GM23338 (cell line): ENCODE measurements around the gene GPR108. TPM values are rescaled to one million over a fixed set of nuclear protein-coding genes. Genes with fewer than 3 reads are reported as not detected.

Source experiments
- ATAC-seq: fragments of 200-7000 bp; cut with Tn5 transposase; 3 replicates; pipeline ENCODE4 v1.9.1; 2020
- DNase-seq: peaks from one replicate; pipeline ENCODE4 v3.0.0-alpha.2; 2015; ENCODE audit warnings: low spot score
- H2AFZ ChIP-seq: fragments of 200-600 bp; sonication (generic); 2 replicates; pipeline ENCODE4 v1.8.0; 2016; ENCODE audit warnings: antibody characterized with exemption, mild to moderate bottlenecking, moderate library complexity
- H3F3A ChIP-seq: fragments of 200-600 bp; sonication (generic); replicated peaks from 2 replicates; pipeline ENCODE4 v1.8.0; 2017; ENCODE audit warnings: antibody characterized with exemption, mixed run types, low read depth
- H3K27ac ChIP-seq: fragments of 200-600 bp; sonication (generic); 2 replicates; pipeline ENCODE4 v1.6.1; 2016; ENCODE audit warnings: low read depth
- H3K27me3 ChIP-seq: fragments of 200-600 bp; sonication (generic); 2 replicates; pipeline ENCODE4 v1.8.0; 2016; ENCODE audit warnings: mild to moderate bottlenecking, mixed run types, moderate library complexity; ENCODE audit not compliant: insufficient read depth
- H3K36me3 ChIP-seq: fragments of 200-600 bp; sonication (generic); 2 replicates; pipeline ENCODE4 v1.8.0; 2016; ENCODE audit warnings: mild to moderate bottlenecking; ENCODE audit not compliant: insufficient read depth
- H3K4me1 ChIP-seq: fragments of 200-600 bp; sonication (generic); 2 replicates; pipeline ENCODE4 v1.8.0; 2016; ENCODE audit warnings: mild to moderate bottlenecking, moderate library complexity; ENCODE audit not compliant: insufficient read depth
- H3K4me2 ChIP-seq: fragments of 200-600 bp; sonication (generic); 2 replicates; pipeline ENCODE4 v1.7.1; 2017; ENCODE audit warnings: mixed run types
- H3K4me3 ChIP-seq: fragments of 200-600 bp; sonication (generic); 2 replicates; pipeline ENCODE4 v1.6.1; 2016; ENCODE audit warnings: mixed run types
- H3K79me2 ChIP-seq: fragments of 200-600 bp; sonication (generic); replicated peaks from 2 replicates; pipeline ENCODE4 v1.8.0; 2017; ENCODE audit warnings: mild to moderate bottlenecking; ENCODE audit not compliant: insufficient read depth
- H3K9me2 ChIP-seq: fragments of 200-600 bp; sonication (generic); 2 replicates; pipeline ENCODE4 v1.8.0; 2017; ENCODE audit not compliant: insufficient read depth
- H4K20me1 ChIP-seq: fragments of 200-600 bp; sonication (generic); replicated peaks from 2 replicates; pipeline ENCODE4 v1.8.0; 2017; ENCODE audit warnings: mild to moderate bottlenecking; ENCODE audit not compliant: insufficient read depth
- H3K27ac Mint-ChIP-seq: 2 replicates; pipeline ENCODE4 v1.8.0; 2020; ENCODE audit warnings: inconsistent platforms, mild to moderate bottlenecking, moderate library complexity, mixed read lengths
- H3K27me3 Mint-ChIP-seq: 3 replicates; pipeline ENCODE4 v1.8.0; 2022; ENCODE audit warnings: low read depth, mild to moderate bottlenecking, moderate library complexity, mixed read lengths, inconsistent platforms; ENCODE audit not compliant: insufficient read depth, poor library complexity
- H3K36me3 Mint-ChIP-seq: 3 replicates; pipeline ENCODE4 v1.8.0; 2021; ENCODE audit warnings: low read depth, mild to moderate bottlenecking, inconsistent platforms, moderate library complexity, mixed read lengths
- H3K4me1 Mint-ChIP-seq: 3 replicates; pipeline ENCODE4 v1.8.0; 2020; ENCODE audit warnings: mild to moderate bottlenecking, inconsistent platforms, mixed read lengths
- H3K4me3 Mint-ChIP-seq: 3 replicates; pipeline ENCODE4 v1.8.0; 2021; ENCODE audit warnings: moderate library complexity, mild to moderate bottlenecking, inconsistent platforms, mixed read lengths
- H3K9me3 Mint-ChIP-seq: 3 replicates; pipeline ENCODE4 v1.8.0; 2020; ENCODE audit warnings: moderate library complexity, mild to moderate bottlenecking, inconsistent platforms, mixed read lengths
- CREB1 ChIP-seq: fragments of 250-450 bp; sonication (Bioruptor Pico); IDR thresholded peaks from 2 replicates; pipeline ENCODE4 v1.5.0; 2020; ENCODE audit warnings: low read depth, mild to moderate bottlenecking, moderate library complexity
- EZH2 ChIP-seq: fragments of 200-600 bp; sonication (generic); IDR thresholded peaks from one replicate; pipeline ENCODE4 v1.8.0; 2017; ENCODE audit warnings: antibody characterized with exemption, mild to moderate bottlenecking, low read depth; ENCODE audit not compliant: unreplicated experiment
- EZH2phosphoT487 ChIP-seq: fragments of 200-600 bp; sonication (generic); IDR thresholded peaks from one replicate; pipeline ENCODE4 v1.8.1; 2018; ENCODE audit warnings: antibody characterized with exemption; ENCODE audit not compliant: unreplicated experiment
- JUNB ChIP-seq: IDR thresholded peaks from one replicate; pipeline ENCODE4 v1.6.1; 2016; ENCODE audit warnings: antibody characterized with exemption; ENCODE audit not compliant: unreplicated experiment
- NANOG ChIP-seq: IDR thresholded peaks from 2 replicates; pipeline ENCODE4 v1.6.1; 2016; ENCODE audit warnings: antibody characterized with exemption, borderline replicate concordance
- POLR2AphosphoS5 ChIP-seq: IDR thresholded peaks from 2 replicates; pipeline ENCODE4 v1.6.1; 2016; ENCODE audit warnings: antibody characterized with exemption, low read depth
- STAT1 ChIP-seq: IDR thresholded peaks from one replicate; pipeline ENCODE4 v1.6.1; 2016; ENCODE audit warnings: antibody characterized with exemption; ENCODE audit not compliant: unreplicated experiment
- ZNF114 ChIP-seq: fragments of 250-450 bp; sonication (Bioruptor Pico); IDR thresholded peaks from 2 replicates; pipeline ENCODE4 v1.5.0; 2020; ENCODE audit warnings: mild to moderate bottlenecking, moderate library complexity
- polyA plus RNA-seq: library from polyadenylated mRNA; unstranded; fragments of >200 nt; fragmentation: Nextera tagmentation; extraction: Ambion mirVana; gene quantifications from 2 replicates; pipeline ENCODE4 v1.2.1, GENCODE V29; 2016
- total RNA-seq: library from RNA; depleted of rRNA; stranded (reverse); fragments of >200 nt; shearing (Covaris generic); gene quantifications from 2 replicates; pipeline ENCODE4 v1.2.3, GENCODE V29; 2014
- TF ChIP-seq, protein P1 (sequence below): fragments of 250-450 bp; sonication (Bioruptor Pico); IDR thresholded peaks from 2 replicates; pipeline ENCODE4 v1.5.0; 2020; ENCODE audit warnings: mild to moderate bottlenecking, moderate library complexity
- TF ChIP-seq, protein P2 (sequence below): IDR thresholded peaks from 2 replicates; pipeline ENCODE4 v1.6.1; 2016; ENCODE audit warnings: antibody characterized with exemption
- TF ChIP-seq, protein P3 (sequence below): IDR thresholded peaks from one replicate; pipeline ENCODE4 v1.6.1; 2018; ENCODE audit warnings: antibody characterized with exemption; ENCODE audit not compliant: unreplicated experiment
- TF ChIP-seq, protein P4 (sequence below), 2 experiments: fragments of 200-600 bp in 1 of 2; sonication (generic) in 1 of 2; conservative IDR thresholded peaks; 2 replicates each; pipeline versions ENCODE4 v1.5.1 to v1.6.1; 2016 to 2017; ENCODE audit warnings: antibody characterized with exemption in 2 of 2, low read depth in 2 of 2, mild to moderate bottlenecking in 2 of 2, moderate library complexity in 1 of 2

GPR108 gene
- total and polyA plus RNA-seq, 2 experiments from 2014 or later, result 44.8 to 57.9 TPM

DNA sequence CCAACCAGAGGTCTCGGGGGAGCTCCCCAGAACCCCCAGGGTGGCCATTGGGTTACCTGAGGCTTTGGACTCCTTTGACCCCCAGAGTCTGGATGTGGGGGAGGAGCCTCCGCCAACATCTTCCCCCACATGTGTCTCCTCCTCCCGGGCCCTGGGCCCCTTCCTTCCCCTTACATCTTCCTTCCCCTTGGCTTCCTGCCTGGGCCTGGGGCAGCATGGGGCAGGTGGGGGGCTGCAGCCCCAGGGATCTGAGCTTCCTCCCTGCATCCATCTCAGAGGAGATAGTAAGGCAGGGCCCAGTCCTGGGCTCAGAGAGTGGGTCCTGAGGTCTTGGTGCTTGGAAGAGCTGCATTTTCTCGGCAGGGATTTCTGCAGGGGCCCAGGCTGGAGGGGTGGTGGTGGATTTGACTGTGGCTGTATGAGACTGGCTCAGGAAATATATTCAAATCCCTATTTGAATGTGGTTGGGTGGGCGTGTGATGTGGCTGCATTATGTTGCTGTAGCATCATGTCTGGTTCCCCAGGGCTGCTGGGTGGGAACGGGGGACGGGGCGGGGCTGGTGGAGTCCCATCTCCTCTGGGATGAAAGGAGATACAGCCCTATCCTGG lies 36.0 kb upstream of the GPR108 start:
- no peaks in the 10 kb centered on the region for H3K27me3 ChIP-seq
- H4K20me1 ChIP-seq, result no peaks in the 10 kb centered on the region
- H3K4me1 ChIP-seq, result peaks cover 10% of the 10 kb centered on the region; the same call in 1 of the 2 replicates
- no peaks in the 10 kb centered on the region for H3K79me2 ChIP-seq
- no peak overlapping the region for H3K27ac ChIP-seq
- H3K4me2 ChIP-seq, result peak overlapping the region; percentile 51; the same call in 1 of the 2 replicates
- H3K9me3 Mint-ChIP-seq, result peaks cover 66% of the 10 kb centered on the region
- H3K27ac Mint-ChIP-seq, result no peak overlapping the region
- peaks cover 15% of the 10 kb centered on the region for H3K27me3 Mint-ChIP-seq
- peak; percentile 46 for DNase-seq
- no peak; the same call in 2 of the 3 replicates for ATAC-seq
- H3K4me1 Mint-ChIP-seq, result 0 out of 3 replicates have a peak, but pooled peaks cover 2% of the 10 kb centered on the region
- TF ChIP-seq EZH2 (no peak), POLR2AphosphoS5 (no peak), NANOG (no peak), EZH2phosphoT487 (no peak), CREB1 (CRISPR knock-in tag) (no peak), JUNB (no peak), STAT1 (no peak), ZNF114 (CRISPR knock-in tag) (no peak)
- TF ChIP-seq, protein P1, sequence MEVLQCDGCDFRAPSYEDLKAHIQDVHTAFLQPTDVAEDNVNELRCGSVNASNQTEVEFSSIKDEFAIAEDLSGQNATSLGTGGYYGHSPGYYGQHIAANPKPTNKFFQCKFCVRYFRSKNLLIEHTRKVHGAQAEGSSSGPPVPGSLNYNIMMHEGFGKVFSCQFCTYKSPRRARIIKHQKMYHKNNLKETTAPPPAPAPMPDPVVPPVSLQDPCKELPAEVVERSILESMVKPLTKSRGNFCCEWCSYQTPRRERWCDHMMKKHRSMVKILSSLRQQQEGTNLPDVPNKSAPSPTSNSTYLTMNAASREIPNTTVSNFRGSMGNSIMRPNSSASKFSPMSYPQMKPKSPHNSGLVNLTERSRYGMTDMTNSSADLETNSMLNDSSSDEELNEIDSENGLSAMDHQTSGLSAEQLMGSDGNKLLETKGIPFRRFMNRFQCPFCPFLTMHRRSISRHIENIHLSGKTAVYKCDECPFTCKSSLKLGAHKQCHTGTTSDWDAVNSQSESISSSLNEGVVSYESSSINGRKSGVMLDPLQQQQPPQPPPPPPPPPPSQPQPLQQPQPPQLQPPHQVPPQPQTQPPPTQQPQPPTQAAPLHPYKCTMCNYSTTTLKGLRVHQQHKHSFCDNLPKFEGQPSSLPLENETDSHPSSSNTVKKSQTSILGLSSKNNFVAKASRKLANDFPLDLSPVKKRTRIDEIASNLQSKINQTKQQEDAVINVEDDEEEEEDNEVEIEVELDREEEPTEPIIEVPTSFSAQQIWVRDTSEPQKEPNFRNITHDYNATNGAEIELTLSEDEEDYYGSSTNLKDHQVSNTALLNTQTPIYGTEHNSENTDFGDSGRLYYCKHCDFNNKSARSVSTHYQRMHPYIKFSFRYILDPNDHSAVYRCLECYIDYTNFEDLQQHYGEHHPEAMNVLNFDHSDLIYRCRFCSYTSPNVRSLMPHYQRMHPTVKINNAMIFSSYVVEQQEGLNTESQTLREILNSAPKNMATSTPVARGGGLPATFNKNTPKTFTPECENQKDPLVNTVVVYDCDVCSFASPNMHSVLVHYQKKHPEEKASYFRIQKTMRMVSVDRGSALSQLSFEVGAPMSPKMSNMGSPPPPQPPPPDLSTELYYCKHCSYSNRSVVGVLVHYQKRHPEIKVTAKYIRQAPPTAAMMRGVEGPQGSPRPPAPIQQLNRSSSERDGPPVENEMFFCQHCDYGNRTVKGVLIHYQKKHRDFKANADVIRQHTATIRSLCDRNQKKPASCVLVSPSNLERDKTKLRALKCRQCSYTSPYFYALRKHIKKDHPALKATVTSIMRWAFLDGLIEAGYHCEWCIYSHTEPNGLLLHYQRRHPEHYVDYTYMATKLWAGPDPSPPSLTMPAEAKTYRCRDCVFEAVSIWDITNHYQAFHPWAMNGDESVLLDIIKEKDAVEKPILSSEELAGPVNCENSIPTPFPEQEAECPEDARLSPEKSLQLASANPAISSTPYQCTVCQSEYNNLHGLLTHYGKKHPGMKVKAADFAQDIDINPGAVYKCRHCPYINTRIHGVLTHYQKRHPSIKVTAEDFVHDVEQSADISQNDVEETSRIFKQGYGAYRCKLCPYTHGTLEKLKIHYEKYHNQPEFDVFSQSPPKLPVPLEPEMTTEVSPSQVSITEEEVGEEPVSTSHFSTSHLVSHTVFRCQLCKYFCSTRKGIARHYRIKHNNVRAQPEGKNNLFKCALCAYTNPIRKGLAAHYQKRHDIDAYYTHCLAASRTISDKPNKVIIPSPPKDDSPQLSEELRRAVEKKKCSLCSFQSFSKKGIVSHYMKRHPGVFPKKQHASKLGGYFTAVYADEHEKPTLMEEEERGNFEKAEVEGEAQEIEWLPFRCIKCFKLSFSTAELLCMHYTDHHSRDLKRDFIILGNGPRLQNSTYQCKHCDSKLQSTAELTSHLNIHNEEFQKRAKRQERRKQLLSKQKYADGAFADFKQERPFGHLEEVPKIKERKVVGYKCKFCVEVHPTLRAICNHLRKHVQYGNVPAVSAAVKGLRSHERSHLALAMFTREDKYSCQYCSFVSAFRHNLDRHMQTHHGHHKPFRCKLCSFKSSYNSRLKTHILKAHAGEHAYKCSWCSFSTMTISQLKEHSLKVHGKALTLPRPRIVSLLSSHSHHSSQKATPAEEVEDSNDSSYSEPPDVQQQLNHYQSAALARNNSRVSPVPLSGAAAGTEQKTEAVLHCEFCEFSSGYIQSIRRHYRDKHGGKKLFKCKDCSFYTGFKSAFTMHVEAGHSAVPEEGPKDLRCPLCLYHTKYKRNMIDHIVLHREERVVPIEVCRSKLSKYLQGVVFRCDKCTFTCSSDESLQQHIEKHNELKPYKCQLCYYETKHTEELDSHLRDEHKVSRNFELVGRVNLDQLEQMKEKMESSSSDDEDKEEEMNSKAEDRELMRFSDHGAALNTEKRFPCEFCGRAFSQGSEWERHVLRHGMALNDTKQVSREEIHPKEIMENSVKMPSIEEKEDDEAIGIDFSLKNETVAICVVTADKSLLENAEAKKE (CRISPR knock-in tag), result no peak
- TF ChIP-seq, protein P2, sequence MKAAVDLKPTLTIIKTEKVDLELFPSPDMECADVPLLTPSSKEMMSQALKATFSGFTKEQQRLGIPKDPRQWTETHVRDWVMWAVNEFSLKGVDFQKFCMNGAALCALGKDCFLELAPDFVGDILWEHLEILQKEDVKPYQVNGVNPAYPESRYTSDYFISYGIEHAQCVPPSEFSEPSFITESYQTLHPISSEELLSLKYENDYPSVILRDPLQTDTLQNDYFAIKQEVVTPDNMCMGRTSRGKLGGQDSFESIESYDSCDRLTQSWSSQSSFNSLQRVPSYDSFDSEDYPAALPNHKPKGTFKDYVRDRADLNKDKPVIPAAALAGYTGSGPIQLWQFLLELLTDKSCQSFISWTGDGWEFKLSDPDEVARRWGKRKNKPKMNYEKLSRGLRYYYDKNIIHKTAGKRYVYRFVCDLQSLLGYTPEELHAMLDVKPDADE, result no peak
- TF ChIP-seq, protein P3, sequence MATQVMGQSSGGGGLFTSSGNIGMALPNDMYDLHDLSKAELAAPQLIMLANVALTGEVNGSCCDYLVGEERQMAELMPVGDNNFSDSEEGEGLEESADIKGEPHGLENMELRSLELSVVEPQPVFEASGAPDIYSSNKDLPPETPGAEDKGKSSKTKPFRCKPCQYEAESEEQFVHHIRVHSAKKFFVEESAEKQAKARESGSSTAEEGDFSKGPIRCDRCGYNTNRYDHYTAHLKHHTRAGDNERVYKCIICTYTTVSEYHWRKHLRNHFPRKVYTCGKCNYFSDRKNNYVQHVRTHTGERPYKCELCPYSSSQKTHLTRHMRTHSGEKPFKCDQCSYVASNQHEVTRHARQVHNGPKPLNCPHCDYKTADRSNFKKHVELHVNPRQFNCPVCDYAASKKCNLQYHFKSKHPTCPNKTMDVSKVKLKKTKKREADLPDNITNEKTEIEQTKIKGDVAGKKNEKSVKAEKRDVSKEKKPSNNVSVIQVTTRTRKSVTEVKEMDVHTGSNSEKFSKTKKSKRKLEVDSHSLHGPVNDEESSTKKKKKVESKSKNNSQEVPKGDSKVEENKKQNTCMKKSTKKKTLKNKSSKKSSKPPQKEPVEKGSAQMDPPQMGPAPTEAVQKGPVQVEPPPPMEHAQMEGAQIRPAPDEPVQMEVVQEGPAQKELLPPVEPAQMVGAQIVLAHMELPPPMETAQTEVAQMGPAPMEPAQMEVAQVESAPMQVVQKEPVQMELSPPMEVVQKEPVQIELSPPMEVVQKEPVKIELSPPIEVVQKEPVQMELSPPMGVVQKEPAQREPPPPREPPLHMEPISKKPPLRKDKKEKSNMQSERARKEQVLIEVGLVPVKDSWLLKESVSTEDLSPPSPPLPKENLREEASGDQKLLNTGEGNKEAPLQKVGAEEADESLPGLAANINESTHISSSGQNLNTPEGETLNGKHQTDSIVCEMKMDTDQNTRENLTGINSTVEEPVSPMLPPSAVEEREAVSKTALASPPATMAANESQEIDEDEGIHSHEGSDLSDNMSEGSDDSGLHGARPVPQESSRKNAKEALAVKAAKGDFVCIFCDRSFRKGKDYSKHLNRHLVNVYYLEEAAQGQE, result no peak
- TF ChIP-seq, protein P4, sequence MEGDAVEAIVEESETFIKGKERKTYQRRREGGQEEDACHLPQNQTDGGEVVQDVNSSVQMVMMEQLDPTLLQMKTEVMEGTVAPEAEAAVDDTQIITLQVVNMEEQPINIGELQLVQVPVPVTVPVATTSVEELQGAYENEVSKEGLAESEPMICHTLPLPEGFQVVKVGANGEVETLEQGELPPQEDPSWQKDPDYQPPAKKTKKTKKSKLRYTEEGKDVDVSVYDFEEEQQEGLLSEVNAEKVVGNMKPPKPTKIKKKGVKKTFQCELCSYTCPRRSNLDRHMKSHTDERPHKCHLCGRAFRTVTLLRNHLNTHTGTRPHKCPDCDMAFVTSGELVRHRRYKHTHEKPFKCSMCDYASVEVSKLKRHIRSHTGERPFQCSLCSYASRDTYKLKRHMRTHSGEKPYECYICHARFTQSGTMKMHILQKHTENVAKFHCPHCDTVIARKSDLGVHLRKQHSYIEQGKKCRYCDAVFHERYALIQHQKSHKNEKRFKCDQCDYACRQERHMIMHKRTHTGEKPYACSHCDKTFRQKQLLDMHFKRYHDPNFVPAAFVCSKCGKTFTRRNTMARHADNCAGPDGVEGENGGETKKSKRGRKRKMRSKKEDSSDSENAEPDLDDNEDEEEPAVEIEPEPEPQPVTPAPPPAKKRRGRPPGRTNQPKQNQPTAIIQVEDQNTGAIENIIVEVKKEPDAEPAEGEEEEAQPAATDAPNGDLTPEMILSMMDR (conservative IDR thresholded peaks at IDR 0.05; ENCODE audit: low read depth in 2 of 2), result no peak
- H3K9me2 ChIP-seq, result no peaks in the 10 kb centered on the region
- H3K4me3 Mint-ChIP-seq, result no peak overlapping the region
- H3K4me3 ChIP-seq, result no peak overlapping the region
- H2AFZ ChIP-seq, result peak overlapping the region; percentile 94
- no peaks in the 10 kb centered on the region for H3F3A ChIP-seq
- H3K36me3 Mint-ChIP-seq, result peaks cover 35% of the 10 kb centered on the region
- no peaks in the 10 kb centered on the region for H3K36me3 ChIP-seq
